Ascending aorta (tissue), 2 donors: ENCODE data around the gene PPARG. TPM values are rescaled to one million over a fixed set of nuclear protein-coding genes. Genes with fewer than 3 reads are reported as not detected.

Source experiments
- DNase-seq, 2 donors: peaks; one replicate each; pipeline ENCODE4 v3.0.0-alpha.2; 2019; ENCODE audit warnings: low spot score in 2 of 2
- H3K27ac ChIP-seq, 2 donors: fragments of 200-600 bp; sonication (generic); one replicate each; pipeline ENCODE4 v1.5.1; 2016 to 2017; ENCODE audit warnings: mild to moderate bottlenecking in 1 of 2
- H3K27me3 ChIP-seq: fragments of 200-600 bp; sonication (generic); one replicate; pipeline ENCODE4 v1.5.1; 2017
- H3K36me3 ChIP-seq, 2 donors: fragments of 200-600 bp; sonication (generic); one replicate each; pipeline ENCODE4 v1.5.1; 2016
- H3K4me1 ChIP-seq, 2 donors: fragments of 200-600 bp; sonication (generic); one replicate each; pipeline ENCODE4 v1.5.1; 2016 to 2017; ENCODE audit warnings: mild to moderate bottlenecking in 1 of 2
- H3K4me3 ChIP-seq, 2 donors: fragments of 200-600 bp; sonication (generic); one replicate each; pipeline ENCODE4 v1.5.1; 2016 to 2017; ENCODE audit warnings: mild to moderate bottlenecking in 1 of 2
- H3K9me3 ChIP-seq, 2 donors: fragments of 200-600 bp; sonication (generic); one replicate each; pipeline ENCODE4 v1.5.1; 2016
- CTCF ChIP-seq, 3 experiments: fragments of 200-600 bp in 2 of 3; fragments of 450-650 bp in 1 of 3; sonication (generic) in 2 of 3; IDR thresholded peaks; one replicate each; pipeline ENCODE4 v1.5.1; 2016 to 2019; ENCODE audit warnings: antibody characterized with exemption in 3 of 3, mild to moderate bottlenecking in 1 of 3, moderate library complexity in 1 of 3
- intact Hi-C: fragments of 100-400 bp; cut with DNase I; formaldehyde crosslinking; loops from one replicate; pipeline ENCODE4 v1.15.1; 2023
- total RNA-seq: library from RNA; depleted of rRNA; stranded (reverse); fragments of >200 nt; gene quantifications from one replicate; pipeline ENCODE4 v1.1.0, GENCODE V29; 2016

The PPARG gene
- total RNA-seq, 1 donor from 2014 or later: 23.5 TPM

GRCh38 chr3:12356175-12356574 is 67.3 kb downstream of the PPARG start:
- H3K4me3 ChIP-seq: no peak overlapping the region
- no peaks in the 10 kb centered on the region for H3K4me1 ChIP-seq
- H3K27me3 ChIP-seq: no peaks in the 10 kb centered on the region
- H3K36me3 ChIP-seq: no peaks in the 10 kb centered on the region
- H3K27ac ChIP-seq: no peak overlapping the region
- no peak for DNase-seq
- intact Hi-C loops: no loop called here
- TF ChIP-seq CTCF (IDR thresholded peaks at IDR 0.05): no peak
- no peaks in the 10 kb centered on the region for H3K9me3 ChIP-seq

- no peaks in the 10 kb centered on the region for H3K36me3 ChIP-seq
- H3K4me3 ChIP-seq: no peak overlapping the region
- no peak overlapping the region for H3K27ac ChIP-seq
- no peaks in the 10 kb centered on the region for H3K27me3 ChIP-seq
- no peaks in the 10 kb centered on the region for H3K9me3 ChIP-seq
- no peaks in the 10 kb centered on the region for H3K4me1 ChIP-seq
- intact Hi-C loops: no loop called here
- no peak for DNase-seq
- no peak for TF ChIP-seq CTCF (IDR thresholded peaks at IDR 0.05)
These were observed 68.1 kb downstream of the PPARG start for GRCh38 chr3:12356996-12357395.

- no peak for TF ChIP-seq CTCF (IDR thresholded peaks at IDR 0.05)
- H3K9me3 ChIP-seq: no peaks in the 10 kb centered on the region
- no peak for DNase-seq
- H3K4me3 ChIP-seq: no peak overlapping the region
- H3K36me3 ChIP-seq: no peaks in the 10 kb centered on the region
- intact Hi-C loops: no loop called here
- H3K27me3 ChIP-seq: no peaks in the 10 kb centered on the region
- no peaks in the 10 kb centered on the region for H3K4me1 ChIP-seq
- H3K27ac ChIP-seq: no peak overlapping the region
These were observed 68.6 kb downstream of the PPARG start for GRCh38 chr3:12357456-12357855.

- no peak for TF ChIP-seq CTCF (IDR thresholded peaks at IDR 0.05)
- Histone ChIP-seq H3K36me3 (no peaks in the 10 kb centered on the region), H3K27me3 (no peaks in the 10 kb centered on the region), H3K4me3 (no peak overlapping the region), H3K4me1 (no peaks in the 10 kb centered on the region), H3K27ac (no peak overlapping the region), H3K9me3 (no peaks in the 10 kb centered on the region)
- no peak for DNase-seq
- intact Hi-C loops: no loop called here
These were observed 74.7 kb downstream of the PPARG start for GRCh38 chr3:12363397-12364195.

- no peak overlapping the region for H3K27ac ChIP-seq
- H3K27me3 ChIP-seq: no peaks in the 10 kb centered on the region
- no peak for TF ChIP-seq CTCF (IDR thresholded peaks at IDR 0.05)
- intact Hi-C loops: no loop called here
- no peak overlapping the region for H3K4me3 ChIP-seq
- H3K4me1 ChIP-seq: no peaks in the 10 kb centered on the region
- DNase-seq: no peak
- H3K9me3 ChIP-seq: no peaks in the 10 kb centered on the region
- no peaks in the 10 kb centered on the region for H3K36me3 ChIP-seq
These were observed 78.5 kb downstream of the PPARG start for GRCh38 chr3:12367346-12367745.
